ENCODE results near the gene TPRG1. TPM values are rescaled to one million over a fixed set of nuclear protein-coding genes. Genes with fewer than 3 reads are reported as not detected.
A peak's percentile ranks its signal among the peaks of the same experiment; 100 is the strongest.

TPRG1 gene
- total RNA-seq, 4 donors from 2014 or later = 18.9 to 46.2 (median 36.9) TPM

- intact Hi-C loops (cut with DNase I; ENCODE audit: low total_unique reads) = no loop called here
- peak in 1 of 2 donors; percentile 63 for DNase-seq (ENCODE audit: low spot score in 2 of 2)
- H3K4me3 ChIP-seq (ENCODE audit: low read depth, poor library complexity, severe bottlenecking) = no peak overlapping the region
- 45 to 62% methylated on average over 5 of the region's 5 CpGs for WGBS, 2 donors
- TF ChIP-seq CTCF (IDR thresholded peaks at IDR 0.05) (no peak), POLR2A (IDR thresholded peaks at IDR 0.05) (no peak)
Observed at GRCh38 chr3:189167027-189167766, 4.6 kb upstream of the TPRG1 start.

DNA sequence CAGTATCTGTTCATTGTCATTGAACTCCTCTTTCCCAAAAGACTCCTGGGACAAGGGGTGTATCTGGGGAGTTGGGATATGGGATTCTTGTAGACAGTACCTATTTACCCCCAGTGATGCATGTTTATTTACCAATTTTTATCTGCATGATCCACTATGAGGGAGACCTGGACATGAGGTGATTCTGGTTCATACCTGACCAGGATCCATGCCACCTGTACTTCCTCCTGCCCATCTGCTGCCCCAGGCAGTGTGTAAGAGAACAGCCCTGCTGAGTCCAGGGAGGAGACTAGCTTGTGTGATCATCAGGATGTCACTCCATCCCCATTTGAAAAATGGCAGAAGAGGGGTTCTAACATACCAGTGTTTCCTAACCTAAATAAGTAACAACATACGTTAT lies 3.1 kb upstream of the TPRG1 start:
- no peak for DNase-seq (ENCODE audit: low spot score in 2 of 2)
- no peak overlapping the region for H3K4me3 ChIP-seq (ENCODE audit: low read depth, poor library complexity, severe bottlenecking)
- WGBS, 2 donors = 94 to 100% methylated on average over 1 of the region's 1 CpG
- intact Hi-C loops (cut with DNase I; ENCODE audit: low total_unique reads) = no loop called here
- TF ChIP-seq CTCF (IDR thresholded peaks at IDR 0.05) = no peak
- no peak for TF ChIP-seq POLR2A (IDR thresholded peaks at IDR 0.05)

DNA sequence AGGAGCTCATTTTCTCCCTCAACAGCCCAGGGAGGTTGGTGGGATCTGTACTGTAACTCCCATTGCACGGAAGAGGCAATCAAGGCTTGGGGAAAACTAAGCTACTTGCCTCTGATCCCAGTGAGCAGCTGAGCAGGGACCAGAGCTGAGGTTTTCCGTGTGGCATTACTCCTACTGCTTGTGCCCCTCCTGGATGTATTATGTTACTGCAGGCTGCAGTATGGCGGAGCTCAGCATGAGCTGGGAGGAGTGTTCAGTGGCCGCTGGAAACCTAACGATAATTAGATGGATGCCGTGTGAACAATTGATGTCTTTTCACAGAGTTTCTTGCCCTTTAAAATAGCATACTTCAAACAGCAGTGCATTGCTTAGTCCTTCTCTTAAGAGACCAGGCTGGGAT lies 2.0 kb upstream of the TPRG1 start:
- DNase-seq (ENCODE audit: low spot score in 2 of 2) = no peak
- H3K4me3 ChIP-seq (ENCODE audit: low read depth, poor library complexity, severe bottlenecking) = no peak overlapping the region
- 84 to 87% methylated on average over 6 of the region's 6 CpGs for WGBS, 2 donors
- intact Hi-C loops (cut with DNase I; ENCODE audit: low total_unique reads) = no loop called here
- no peak for TF ChIP-seq CTCF (IDR thresholded peaks at IDR 0.05)
- TF ChIP-seq POLR2A (IDR thresholded peaks at IDR 0.05) = no peak

DNA sequence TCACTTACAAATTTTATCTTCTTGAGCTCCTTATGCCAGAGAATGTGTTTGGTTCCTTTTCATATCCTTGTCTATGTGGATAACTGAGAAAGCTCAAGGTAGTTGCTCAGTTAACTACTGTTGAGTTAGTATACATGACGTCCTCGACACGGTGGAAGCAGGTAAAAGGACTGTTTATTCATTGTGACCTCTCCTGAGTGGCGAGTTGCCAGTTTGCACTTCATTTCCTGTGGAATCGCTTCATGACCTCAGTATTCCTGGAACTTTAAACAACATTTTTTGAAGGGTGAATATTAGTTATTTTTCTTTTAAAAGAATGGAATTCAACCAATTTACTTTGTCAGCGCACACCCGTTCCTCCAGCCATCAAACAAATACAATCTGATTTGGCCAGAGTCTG lies 1.2 kb upstream of the TPRG1 start:
- TF ChIP-seq CTCF (IDR thresholded peaks at IDR 0.05) = no peak
- TF ChIP-seq POLR2A (IDR thresholded peaks at IDR 0.05) = no peak
- H3K4me3 ChIP-seq (ENCODE audit: low read depth, poor library complexity, severe bottlenecking) = no peak overlapping the region
- intact Hi-C loops (cut with DNase I; ENCODE audit: low total_unique reads) = no loop called here
- 58 to 79% methylated on average over 7 of the region's 7 CpGs for WGBS, 2 donors
- no peak for DNase-seq (ENCODE audit: low spot score in 2 of 2)

DNA sequence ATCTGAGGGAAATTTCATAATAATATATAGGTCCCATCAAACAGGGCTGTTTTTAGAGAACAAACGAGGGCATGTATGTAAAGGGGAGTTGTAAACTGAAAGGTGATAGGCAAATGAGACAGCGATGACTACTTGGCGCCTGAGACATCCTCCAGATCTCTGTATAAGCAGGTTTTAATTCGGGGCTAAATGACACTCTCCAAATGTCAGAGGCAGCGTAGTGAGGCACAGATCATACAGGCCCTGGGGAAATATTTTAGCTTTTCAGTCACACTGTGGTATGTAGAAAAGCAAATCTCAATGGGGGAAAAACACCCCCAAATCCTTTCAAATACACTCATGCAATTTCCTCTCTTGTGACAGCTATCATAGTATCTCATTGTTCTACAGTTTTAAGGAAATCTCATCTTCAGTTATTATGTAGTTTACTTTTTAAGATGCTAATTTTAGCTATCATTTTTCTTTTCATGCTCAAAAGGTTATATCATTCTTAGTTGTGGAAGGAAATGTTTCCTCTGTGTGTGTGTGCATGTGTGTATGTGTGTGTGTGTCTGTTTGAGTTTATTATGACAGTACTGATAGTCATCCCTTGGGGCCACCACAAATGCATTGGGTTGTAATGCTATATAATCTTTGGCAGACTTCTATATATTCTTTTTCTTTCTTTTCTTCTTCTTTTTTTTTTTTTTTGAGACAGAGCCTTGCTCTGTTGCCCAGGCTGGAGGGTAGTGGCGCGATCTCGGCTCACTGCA lies 1.1 kb downstream of the TPRG1 start:
- no peak for DNase-seq (ENCODE audit: low spot score in 2 of 2)
- no peak for TF ChIP-seq POLR2A (IDR thresholded peaks at IDR 0.05)
- no peak for TF ChIP-seq CTCF (IDR thresholded peaks at IDR 0.05)
- intact Hi-C loops (cut with DNase I; ENCODE audit: low total_unique reads) = no loop called here
- WGBS, 2 donors = 82 to 83% methylated on average over 8 of the region's 8 CpGs
- H3K4me3 ChIP-seq (ENCODE audit: low read depth, poor library complexity, severe bottlenecking) = no peak overlapping the region

Data from lower leg skin (tissue), 4 donors.